ENCODE results near the gene ZNF518A. TPM values are rescaled to one million over a fixed set of nuclear protein-coding genes. Genes with fewer than 3 reads are reported as not detected.
A peak's percentile ranks its signal among the peaks of the same experiment; 100 is the strongest.

ZNF518A gene
- total RNA-seq (19.4 TPM), polyA plus RNA-seq (15.8 TPM)
- long read RNA-seq, donor 1, full-length matches to known transcripts, result 1 of 1 reads
- long read RNA-seq, donor 1, partial matches to known transcripts, result 0 of 1 reads
- long read RNA-seq, donor 1, other reads (novel, unspliced or antisense), result 0 of 1 reads
- long read RNA-seq, donor 2, result 0 reads
- long read RNA-seq, donor 3, full-length matches to known transcripts, result 1 of 1 reads
- long read RNA-seq, donor 3, partial matches to known transcripts, result 0 of 1 reads
- long read RNA-seq, donor 3, other reads (novel, unspliced or antisense), result 0 of 1 reads
- long read RNA-seq, donor 4, full-length matches to known transcripts, result 1 of 1 reads
- long read RNA-seq, donor 4, partial matches to known transcripts, result 0 of 1 reads
- long read RNA-seq, donor 4, other reads (novel, unspliced or antisense), result 0 of 1 reads
- long read RNA-seq, donor 5, full-length matches to known transcripts, result 2 of 9 reads
- long read RNA-seq, donor 5, partial matches to known transcripts, result 7 of 9 reads
- long read RNA-seq, donor 5, other reads (novel, unspliced or antisense), result 0 of 9 reads
- long read RNA-seq, donor 6, full-length matches to known transcripts, result 3 of 8 reads
- long read RNA-seq, donor 6, partial matches to known transcripts, result 0 of 8 reads
- long read RNA-seq, donor 6, other reads (novel, unspliced or antisense), result 5 of 8 reads
- long read RNA-seq, donor 7, result 0 reads
- long read RNA-seq, donor 8, result 0 reads
- long read RNA-seq, donor 9, full-length matches to known transcripts, result 3 of 3 reads
- long read RNA-seq, donor 9, partial matches to known transcripts, result 0 of 3 reads
- long read RNA-seq, donor 9, other reads (novel, unspliced or antisense), result 0 of 3 reads
- long read RNA-seq, donor 10, full-length matches to known transcripts, result 1 of 1 reads
- long read RNA-seq, donor 10, partial matches to known transcripts, result 0 of 1 reads
- long read RNA-seq, donor 10, other reads (novel, unspliced or antisense), result 0 of 1 reads

GRCh38 chr10:96129387-96130325, at the start of gene ZNF518A:
TSS of gene ZNF518A (plus strand) at chr10:96130297. CDS start at chr10:96156323, 26,026 bp downstream.
- Histone ChIP-seq H3K27me3 (ENCODE audit: control insufficient read depth in 2 of 2, insufficient read depth in 1 of 2, low read length in 1 of 2) (peaks cover 0 to 9% of the 10 kb centered on the region in 2 donors), H3K4me1 (ENCODE audit: control insufficient read depth in 2 of 2, insufficient read depth in 2 of 2, low read length in 2 of 2) (peaks cover 3 to 7% of the 10 kb centered on the region in 2 donors), H3K4me3 (ENCODE audit: low read length in 2 of 2) (peak within 1 kb of the TSS; percentile 62 to 96), H3K36me3 (ENCODE audit: control insufficient read depth in 2 of 2, insufficient read depth in 2 of 2, low read length in 1 of 2) (peaks cover 0 to 10% of the 10 kb centered on the region in 2 donors), H3K9me3 (ENCODE audit: control insufficient read depth in 2 of 2, insufficient read depth in 1 of 2, low read length in 1 of 2) (peaks cover 3 to 4% of the 10 kb centered on the region in 2 donors), H3K27ac (ENCODE audit: low read depth in 1 of 2, low read length in 1 of 2) (peak within 1 kb of the TSS; percentile 93 to 100)
- WGBS, result 11% methylated on average over 48 of the region's 48 CpGs
- DNase-seq (ENCODE audit: low read depth in 6 of 9, low spot score in 9 of 9), result peak; percentile 91 to 99 (median 95)

DNA sequence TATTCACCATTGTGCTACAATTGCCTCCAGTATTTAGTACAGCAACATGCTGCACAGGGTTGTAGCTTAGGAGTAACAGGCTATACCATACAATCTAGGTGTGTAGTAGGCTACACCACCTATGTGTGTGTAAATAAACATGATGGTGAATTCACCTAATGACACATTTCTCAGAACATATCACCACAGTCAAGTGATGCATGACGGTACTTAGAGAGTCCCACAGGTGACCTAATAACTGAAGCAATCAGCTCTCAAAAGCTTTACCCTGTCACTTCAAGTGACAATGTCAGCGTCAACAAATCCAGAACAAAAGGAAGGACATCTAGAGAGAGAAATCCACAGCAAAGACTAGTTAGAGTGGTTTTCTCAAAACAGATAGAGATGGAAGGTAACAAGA, 47.9 kb upstream of the ZNF518A start:
- Histone ChIP-seq H3K36me3 (ENCODE audit: control insufficient read depth in 2 of 2, insufficient read depth in 2 of 2, low read length in 1 of 2) (no peaks in the 10 kb centered on the region), H3K4me1 (ENCODE audit: control insufficient read depth in 2 of 2, insufficient read depth in 2 of 2, low read length in 2 of 2) (no peaks in the 10 kb centered on the region), H3K9me3 (ENCODE audit: control insufficient read depth in 2 of 2, insufficient read depth in 1 of 2, low read length in 1 of 2) (no peaks in the 10 kb centered on the region), H3K27me3 (ENCODE audit: control insufficient read depth in 2 of 2, insufficient read depth in 1 of 2, low read length in 1 of 2) (no peaks in the 10 kb centered on the region), H3K4me3 (ENCODE audit: low read length in 2 of 2) (no peak overlapping the region), H3K27ac (ENCODE audit: low read depth in 1 of 2, low read length in 1 of 2) (no peak overlapping the region)
- WGBS, result over 99% methylated on average over 2 of the region's 2 CpGs
- DNase-seq (ENCODE audit: low read depth in 6 of 9, low spot score in 9 of 9), result no peak

DNA sequence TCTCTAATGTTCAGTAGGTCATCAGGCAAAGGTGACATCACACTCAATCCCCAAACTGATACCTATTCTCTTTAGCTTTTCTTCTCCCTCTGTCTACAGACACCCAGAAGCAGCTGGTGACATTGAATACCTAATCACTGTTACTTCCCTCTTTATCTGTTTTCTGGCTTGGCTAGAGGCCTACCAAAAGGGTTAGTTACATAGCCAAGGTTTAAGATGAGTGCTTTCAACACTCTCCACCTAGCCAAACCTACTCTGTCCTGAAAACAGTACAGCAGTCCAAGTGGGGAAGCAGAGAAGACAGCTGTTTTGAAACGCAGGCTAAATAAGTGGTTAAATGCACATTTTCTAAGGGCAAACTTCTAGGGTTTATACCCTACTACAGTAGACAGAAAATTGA, 47.3 kb upstream of the ZNF518A start:
- no peak for DNase-seq (ENCODE audit: low read depth in 6 of 9, low spot score in 9 of 9)
- 97% methylated on average over 1 of the region's 1 CpG for WGBS
- Histone ChIP-seq H3K27me3 (ENCODE audit: control insufficient read depth in 2 of 2, insufficient read depth in 1 of 2, low read length in 1 of 2) (no peaks in the 10 kb centered on the region), H3K27ac (ENCODE audit: low read depth in 1 of 2, low read length in 1 of 2) (no peak overlapping the region), H3K4me1 (ENCODE audit: control insufficient read depth in 2 of 2, insufficient read depth in 2 of 2, low read length in 2 of 2) (no peaks in the 10 kb centered on the region), H3K36me3 (ENCODE audit: control insufficient read depth in 2 of 2, insufficient read depth in 2 of 2, low read length in 1 of 2) (no peaks in the 10 kb centered on the region), H3K4me3 (ENCODE audit: low read length in 2 of 2) (no peak overlapping the region), H3K9me3 (ENCODE audit: control insufficient read depth in 2 of 2, insufficient read depth in 1 of 2, low read length in 1 of 2) (no peaks in the 10 kb centered on the region)

DNA sequence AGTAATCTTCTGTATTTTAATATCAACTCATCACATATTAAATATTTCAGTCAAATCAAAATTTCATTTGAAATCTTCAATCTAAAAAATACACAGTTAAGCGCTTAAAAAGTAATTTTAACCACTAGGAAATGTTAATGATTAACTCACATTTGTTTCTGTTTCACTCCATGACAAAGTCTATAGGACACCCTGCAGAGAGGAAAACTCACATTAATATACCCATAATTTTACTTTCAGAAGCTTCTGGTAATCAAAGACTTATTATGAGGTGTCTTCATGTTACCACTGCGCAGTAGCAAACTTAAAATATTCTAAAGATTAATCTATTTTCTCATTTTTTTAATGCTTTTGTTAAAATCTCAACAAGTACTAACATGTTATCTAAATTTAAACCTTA, 41.0 kb upstream of the ZNF518A start:
- no peak for DNase-seq (ENCODE audit: low read depth in 6 of 9, low spot score in 9 of 9)
- peak overlapping the region in 1 of 2 donors; percentile 94 for H3K4me3 ChIP-seq (ENCODE audit: low read length in 2 of 2)
- peaks cover 0 to 4% of the 10 kb centered on the region in 2 donors for H3K4me1 ChIP-seq (ENCODE audit: control insufficient read depth in 2 of 2, insufficient read depth in 2 of 2, low read length in 2 of 2)
- H3K9me3 ChIP-seq (ENCODE audit: control insufficient read depth in 2 of 2, insufficient read depth in 1 of 2, low read length in 1 of 2), result peaks cover 3 to 12% of the 10 kb centered on the region in 2 donors
- H3K36me3 ChIP-seq (ENCODE audit: control insufficient read depth in 2 of 2, insufficient read depth in 2 of 2, low read length in 1 of 2), result no peaks in the 10 kb centered on the region
- no peak overlapping the region for H3K27ac ChIP-seq (ENCODE audit: low read depth in 1 of 2, low read length in 1 of 2)
- H3K27me3 ChIP-seq (ENCODE audit: control insufficient read depth in 2 of 2, insufficient read depth in 1 of 2, low read length in 1 of 2), result peaks cover 13 to 15% of the 10 kb centered on the region in 2 donors
- 95% methylated on average over 2 of the region's 2 CpGs for whole genome bisulfite sequencing

- 2% methylated on average over 47 of the region's 47 CpGs for WGBS
- peaks cover 3 to 12% of the 10 kb centered on the region in 2 donors for H3K9me3 ChIP-seq (ENCODE audit: control insufficient read depth in 2 of 2, insufficient read depth in 1 of 2, low read length in 1 of 2)
Observed at GRCh38 chr10:96089670-96090462, 40.2 kb upstream of the ZNF518A start.

GRCh38 chr10:96090463-96090800, 39.7 kb upstream of the ZNF518A start:
- H3K4me1 ChIP-seq (ENCODE audit: control insufficient read depth in 2 of 2, insufficient read depth in 2 of 2, low read length in 2 of 2), result peaks cover 0 to 4% of the 10 kb centered on the region in 2 donors

More at GRCh38 chr10:96089670-96090462, 40.2 kb upstream of the ZNF518A start:
- peak; percentile 91 to 98 (median 96) for DNase-seq (ENCODE audit: low read depth in 6 of 9, low spot score in 9 of 9)
- Histone ChIP-seq H3K27me3 (ENCODE audit: control insufficient read depth in 2 of 2, insufficient read depth in 1 of 2, low read length in 1 of 2) (peaks cover 17% of the 10 kb centered on the region in 2 donors), H3K4me3 (ENCODE audit: low read length in 2 of 2) (peak overlapping the region; percentile 92 to 94), H3K36me3 (ENCODE audit: control insufficient read depth in 2 of 2, insufficient read depth in 2 of 2, low read length in 1 of 2) (no peaks in the 10 kb centered on the region), H3K4me1 (ENCODE audit: control insufficient read depth in 2 of 2, insufficient read depth in 2 of 2, low read length in 2 of 2) (peaks cover 0 to 4% of the 10 kb centered on the region in 2 donors), H3K27ac (ENCODE audit: low read depth in 1 of 2, low read length in 1 of 2) (peak overlapping the region; percentile 98)

GRCh38 chr10:96092999-96093767, 36.9 kb upstream of the ZNF518A start:
- 95% methylated on average over 8 of the region's 8 CpGs for WGBS
- Histone ChIP-seq H3K36me3 (ENCODE audit: control insufficient read depth in 2 of 2, insufficient read depth in 2 of 2, low read length in 1 of 2) (no peaks in the 10 kb centered on the region), H3K27ac (ENCODE audit: low read depth in 1 of 2, low read length in 1 of 2) (no peak overlapping the region), H3K9me3 (ENCODE audit: control insufficient read depth in 2 of 2, insufficient read depth in 1 of 2, low read length in 1 of 2) (peaks cover 3 to 12% of the 10 kb centered on the region in 2 donors), H3K4me3 (ENCODE audit: low read length in 2 of 2) (no peak overlapping the region), H3K4me1 (ENCODE audit: control insufficient read depth in 2 of 2, insufficient read depth in 2 of 2, low read length in 2 of 2) (peaks cover 0 to 4% of the 10 kb centered on the region in 2 donors), H3K27me3 (ENCODE audit: control insufficient read depth in 2 of 2, insufficient read depth in 1 of 2, low read length in 1 of 2) (peaks cover 18 to 22% of the 10 kb centered on the region in 2 donors)
- DNase-seq (ENCODE audit: low read depth in 6 of 9, low spot score in 9 of 9), result no peak

More at GRCh38 chr10:96090463-96090800, 39.7 kb upstream of the ZNF518A start:
- Histone ChIP-seq H3K4me3 (ENCODE audit: low read length in 2 of 2) (peak overlapping the region; percentile 92 to 94), H3K27ac (ENCODE audit: low read depth in 1 of 2, low read length in 1 of 2) (peak overlapping the region; percentile 98), H3K9me3 (ENCODE audit: control insufficient read depth in 2 of 2, insufficient read depth in 1 of 2, low read length in 1 of 2) (peaks cover 3 to 12% of the 10 kb centered on the region in 2 donors), H3K27me3 (ENCODE audit: control insufficient read depth in 2 of 2, insufficient read depth in 1 of 2, low read length in 1 of 2) (peaks cover 17% of the 10 kb centered on the region in 2 donors), H3K36me3 (ENCODE audit: control insufficient read depth in 2 of 2, insufficient read depth in 2 of 2, low read length in 1 of 2) (no peaks in the 10 kb centered on the region)
- 87% methylated on average over 9 of the region's 9 CpGs for WGBS
- DNase-seq (ENCODE audit: low read depth in 6 of 9, low spot score in 9 of 9), result no peak

Data from thymus (tissue), 14 donors.